Natural killer cell (primary cell): ENCODE measurements around the gene MACROD2. TPM values are rescaled to one million over a fixed set of nuclear protein-coding genes. Genes with fewer than 3 reads are reported as not detected.

Experiments used
- ATAC-seq, 3 donors: fragments of 150-1000 bp in 2 of 3; fragments of 200-7000 bp in 1 of 3; cut with Tn5 transposase; 1 replicate in 1 of 3; 2 replicates in 2 of 3; pipeline ENCODE4 v1.10.0; 2021; ENCODE audit warnings: mild to moderate bottlenecking in 2 of 3, moderate library complexity in 2 of 3
- DNase-seq, 2 donors: peaks; one replicate each; pipeline versions ENCODE4 v3.0.0 to v3.0.0-alpha.2; 2013 to 2021; ENCODE audit warnings: mixed read lengths in 1 of 2
- H3K27ac ChIP-seq: one replicate; pipeline ENCODE4 v1.5.1; 2013; ENCODE audit warnings: mild to moderate bottlenecking, low read length
- H3K27me3 ChIP-seq: one replicate; pipeline ENCODE4 v1.6.1; 2013; ENCODE audit warnings: low read length; ENCODE audit not compliant: control insufficient read depth, insufficient read depth
- H3K36me3 ChIP-seq: one replicate; pipeline ENCODE4 v1.6.1; 2013; ENCODE audit warnings: low read length; ENCODE audit not compliant: control insufficient read depth, insufficient read depth
- H3K4me1 ChIP-seq: one replicate; pipeline ENCODE4 v1.6.1; 2013; ENCODE audit warnings: low read length; ENCODE audit not compliant: control insufficient read depth, insufficient read depth
- H3K4me3 ChIP-seq: one replicate; pipeline ENCODE4 v1.5.1; 2013; ENCODE audit warnings: low read length
- H3K9me3 ChIP-seq: one replicate; pipeline ENCODE4 v1.6.1; 2013; ENCODE audit warnings: low read length; ENCODE audit not compliant: control insufficient read depth, insufficient read depth
- H3K27ac Mint-ChIP-seq, 2 donors: one replicate each; pipeline ENCODE4 v1.8.0; 2022; ENCODE audit warnings: mild to moderate bottlenecking in 2 of 2, mixed read lengths in 2 of 2, moderate library complexity in 1 of 2
- H3K27me3 Mint-ChIP-seq, 2 donors: one replicate each; pipeline ENCODE4 v1.8.0; 2022; ENCODE audit warnings: low read depth in 2 of 2, mixed read lengths in 2 of 2
- H3K36me3 Mint-ChIP-seq: one replicate; pipeline ENCODE4 v1.8.0; 2022; ENCODE audit warnings: mixed read lengths
- H3K4me1 Mint-ChIP-seq, 2 donors: one replicate each; pipeline ENCODE4 v1.8.0; 2022; ENCODE audit warnings: mixed read lengths in 2 of 2
- H3K4me3 Mint-ChIP-seq: one replicate; pipeline ENCODE4 v1.8.0; 2022; ENCODE audit warnings: mild to moderate bottlenecking, moderate library complexity, mixed read lengths
- H3K9me3 Mint-ChIP-seq, 2 donors: one replicate each; pipeline ENCODE4 v1.8.0; 2022; ENCODE audit warnings: mixed read lengths in 2 of 2
- WGBS: methylation state at CpG from one replicate; pipeline ENCODE4 v1.1.7; 2013; ENCODE audit warnings: missing lambda C conversion rate; ENCODE audit not compliant: insufficient coverage; 5-methylcytosine and 5-hydroxymethylcytosine counted together
- intact Hi-C: fragments of 100-400 bp; cut with micrococcal nuclease; formaldehyde crosslinking; loops from one replicate; pipeline ENCODE4 v1.14.2; 2022
- total RNA-seq, 4 donors: library from RNA; stranded (reverse); fragments of 120-200 nt in 1 of 4; gene quantifications; one replicate each; pipeline versions ENCODE4 v1.2.3 to v1.2.4, GENCODE V29; 2013 to 2022
- TF ChIP-seq, protein P1 (sequence below): fragments of 200-600 bp; IDR thresholded peaks from one replicate; pipeline ENCODE4 v1.8.0; 2022; ENCODE audit warnings: antibody characterized with exemption

The MACROD2 gene
- total RNA-seq, 3 donors from 2014 or later (not counting 1 experiment from before 2014, with no cell fraction given), result 0.19 to 0.88 TPM; not detected in 1

DNA sequence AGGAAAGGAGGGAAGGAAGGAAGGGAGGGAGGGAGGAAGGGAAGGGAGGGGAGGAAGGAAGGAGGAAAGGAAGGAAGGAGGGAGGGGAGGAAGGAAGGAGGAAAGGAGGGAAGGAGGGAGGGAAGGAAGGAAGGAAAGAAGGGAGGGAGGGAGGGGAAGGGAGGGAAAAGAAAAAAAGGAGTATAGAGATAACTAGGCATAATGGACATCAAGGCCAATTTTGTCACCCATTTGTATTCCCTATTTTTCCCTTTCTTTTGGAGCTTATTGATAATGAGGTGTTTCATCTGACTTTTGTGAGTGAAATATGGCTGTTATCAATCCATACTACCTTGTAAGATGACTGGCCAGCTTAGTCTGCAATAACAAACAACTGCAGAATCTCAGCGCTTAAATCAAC is 624.1 kb downstream of the MACROD2 start:
- Mint-ChIP-seq H3K4me1 (no peaks in the 10 kb centered on the region), H3K27me3 (no peaks in the 10 kb centered on the region), H3K27ac (no peak overlapping the region), H3K4me3 (no peak overlapping the region), H3K36me3 (peaks cover 8% of the 10 kb centered on the region), H3K9me3 (peaks cover 16 to 19% of the 10 kb centered on the region in 2 donors)
- Histone ChIP-seq H3K36me3 (no peaks in the 10 kb centered on the region), H3K4me1 (no peaks in the 10 kb centered on the region), H3K9me3 (peaks cover 13% of the 10 kb centered on the region), H3K4me3 (no peak overlapping the region), H3K27me3 (no peaks in the 10 kb centered on the region), H3K27ac (no peak overlapping the region)
- ATAC-seq, result no peak
- WGBS, result 100% methylated on average over 1 of the region's 1 CpG
- intact Hi-C loops, result no loop called here
- TF ChIP-seq, protein P1, sequence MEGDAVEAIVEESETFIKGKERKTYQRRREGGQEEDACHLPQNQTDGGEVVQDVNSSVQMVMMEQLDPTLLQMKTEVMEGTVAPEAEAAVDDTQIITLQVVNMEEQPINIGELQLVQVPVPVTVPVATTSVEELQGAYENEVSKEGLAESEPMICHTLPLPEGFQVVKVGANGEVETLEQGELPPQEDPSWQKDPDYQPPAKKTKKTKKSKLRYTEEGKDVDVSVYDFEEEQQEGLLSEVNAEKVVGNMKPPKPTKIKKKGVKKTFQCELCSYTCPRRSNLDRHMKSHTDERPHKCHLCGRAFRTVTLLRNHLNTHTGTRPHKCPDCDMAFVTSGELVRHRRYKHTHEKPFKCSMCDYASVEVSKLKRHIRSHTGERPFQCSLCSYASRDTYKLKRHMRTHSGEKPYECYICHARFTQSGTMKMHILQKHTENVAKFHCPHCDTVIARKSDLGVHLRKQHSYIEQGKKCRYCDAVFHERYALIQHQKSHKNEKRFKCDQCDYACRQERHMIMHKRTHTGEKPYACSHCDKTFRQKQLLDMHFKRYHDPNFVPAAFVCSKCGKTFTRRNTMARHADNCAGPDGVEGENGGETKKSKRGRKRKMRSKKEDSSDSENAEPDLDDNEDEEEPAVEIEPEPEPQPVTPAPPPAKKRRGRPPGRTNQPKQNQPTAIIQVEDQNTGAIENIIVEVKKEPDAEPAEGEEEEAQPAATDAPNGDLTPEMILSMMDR, result no peak
- no peak for DNase-seq

DNA sequence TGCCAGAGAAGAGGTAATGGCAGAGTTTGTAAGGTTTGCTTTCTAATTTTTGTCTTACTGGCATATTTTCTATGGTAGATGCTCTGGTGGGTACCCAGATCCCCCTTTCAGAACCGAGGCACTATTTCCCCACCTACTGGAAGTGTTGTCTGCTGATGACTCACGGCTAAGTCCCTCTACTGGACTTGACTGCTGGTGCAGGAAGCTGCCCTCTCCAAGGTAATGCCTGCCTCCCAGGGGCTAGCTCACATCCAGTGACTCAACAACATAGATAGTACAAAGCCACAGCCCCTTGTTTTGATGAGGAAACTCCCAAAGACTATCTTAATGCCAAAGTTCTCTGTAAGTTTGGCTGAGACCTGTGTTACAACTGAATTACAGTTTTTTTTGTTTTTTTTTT is 627.5 kb downstream of the MACROD2 start:
- Mint-ChIP-seq H3K4me1 (no peaks in the 10 kb centered on the region), H3K4me3 (no peak overlapping the region)
- H3K4me3 ChIP-seq, result no peak overlapping the region

DNA sequence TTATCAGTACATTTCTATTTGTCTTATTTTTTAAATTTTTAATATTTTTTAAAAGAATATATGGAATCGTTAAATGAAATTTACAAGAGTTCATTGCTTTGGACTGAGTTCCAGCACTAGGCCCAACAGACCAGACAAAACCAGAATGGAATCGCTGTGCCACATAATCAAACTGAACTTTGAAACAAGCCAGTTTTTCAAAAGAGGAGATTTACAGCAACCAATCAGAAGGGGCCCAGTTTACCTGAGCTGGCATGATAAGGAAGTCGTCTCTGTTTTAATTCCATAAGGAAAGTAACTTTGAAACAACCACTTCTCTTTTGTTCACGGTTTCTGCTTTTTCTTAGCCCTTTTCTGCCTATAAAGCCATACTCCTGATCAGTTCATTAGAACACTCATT is 635.7 kb downstream of the MACROD2 start:
- Histone ChIP-seq H3K27ac (no peak overlapping the region), H3K4me3 (no peak overlapping the region), H3K36me3 (no peaks in the 10 kb centered on the region), H3K9me3 (peaks cover 2% of the 10 kb centered on the region), H3K4me1 (no peaks in the 10 kb centered on the region), H3K27me3 (no peaks in the 10 kb centered on the region)
- DNase-seq (no peak), ATAC-seq (no peak)
- Mint-ChIP-seq H3K4me1 (no peaks in the 10 kb centered on the region), H3K27me3 (no peaks in the 10 kb centered on the region), H3K27ac (no peak overlapping the region), H3K36me3 (no peaks in the 10 kb centered on the region), H3K4me3 (no peak overlapping the region), H3K9me3 (peaks cover 6 to 18% of the 10 kb centered on the region in 2 donors)
- intact Hi-C loops, result no loop called here
- TF ChIP-seq, protein P1, result no peak
- 82% methylated on average over 4 of the region's 4 CpGs for WGBS

More for the DNA sequence above, 627.5 kb downstream of the MACROD2 start:
- Histone ChIP-seq H3K27ac (no peak overlapping the region), H3K36me3 (no peaks in the 10 kb centered on the region), H3K4me1 (no peaks in the 10 kb centered on the region), H3K27me3 (no peaks in the 10 kb centered on the region), H3K9me3 (peaks cover 12% of the 10 kb centered on the region)
- H3K9me3 Mint-ChIP-seq, result peaks cover 4 to 7% of the 10 kb centered on the region in 2 donors
- intact Hi-C loops, result no loop called here
- 59% methylated on average over 2 of the region's 2 CpGs for WGBS
- H3K27ac Mint-ChIP-seq, result no peak overlapping the region
- DNase-seq (no peak), ATAC-seq (no peak)
- no peaks in the 10 kb centered on the region for H3K27me3 Mint-ChIP-seq
- TF ChIP-seq, protein P1, result no peak
- no peaks in the 10 kb centered on the region for H3K36me3 Mint-ChIP-seq

DNA sequence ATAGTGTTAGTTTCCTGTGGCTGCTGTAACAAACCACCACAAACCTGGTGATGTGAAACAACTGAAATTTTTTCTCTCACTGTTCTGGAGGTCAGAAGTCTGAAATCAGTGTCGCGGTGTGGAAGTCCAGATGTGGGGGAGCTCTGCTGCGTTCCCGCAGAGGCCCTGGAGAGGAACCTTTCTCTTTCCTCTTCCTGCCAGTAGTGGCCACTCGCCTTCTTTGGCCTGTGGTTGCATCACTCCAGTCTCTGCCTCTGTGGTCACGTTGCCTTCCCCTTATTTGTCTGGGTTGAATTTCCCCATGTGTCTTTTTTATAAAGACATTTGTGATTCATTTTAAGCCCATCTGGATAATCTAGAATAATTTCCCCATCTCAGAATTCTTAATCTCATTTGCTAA is 637.6 kb downstream of the MACROD2 start:
- Mint-ChIP-seq H3K9me3 (peaks cover 9 to 15% of the 10 kb centered on the region in 2 donors), H3K4me3 (no peak overlapping the region), H3K27me3 (no peaks in the 10 kb centered on the region), H3K27ac (no peak overlapping the region), H3K36me3 (no peaks in the 10 kb centered on the region), H3K4me1 (no peaks in the 10 kb centered on the region)
- no peak overlapping the region for H3K4me3 ChIP-seq
- no peaks in the 10 kb centered on the region for H3K4me1 ChIP-seq
- no peak for DNase-seq
- intact Hi-C loops, result no loop called here
- H3K9me3 ChIP-seq, result no peaks in the 10 kb centered on the region
- TF ChIP-seq, protein P1, result no peak
- WGBS, result 73% methylated on average over 6 of the region's 6 CpGs
- H3K27me3 ChIP-seq, result no peaks in the 10 kb centered on the region
- H3K36me3 ChIP-seq, result no peaks in the 10 kb centered on the region
- no peak overlapping the region for H3K27ac ChIP-seq
- no peak for ATAC-seq
